Central memory CD8-positive, alpha-beta T cell (primary cell): Measurements from ENCODE around the gene CST8.

Experiments used
- ATAC-seq: fragments of 150-1000 bp; cut with Tn5 transposase; replicated peaks from 2 replicates; pipeline ENCODE4 v1.10.0; 2022; ENCODE audit warnings: mild to moderate bottlenecking, moderate FRiP score, moderate number of reproducible peaks; ENCODE audit not compliant: poor library complexity, severe bottlenecking; ENCODE audit errors: extremely low read depth
- DNase-seq, 2 donors: peaks; one replicate each; pipeline ENCODE4 v3.0.0; 2021; ENCODE audit warnings: low spot score in 2 of 2
- H3K27ac Mint-ChIP-seq: one replicate; pipeline ENCODE4 v1.8.0; 2022; ENCODE audit warnings: low read depth, mild to moderate bottlenecking, moderate library complexity, mixed read lengths
- H3K27me3 Mint-ChIP-seq: one replicate; pipeline ENCODE4 v1.8.0; 2022; ENCODE audit warnings: mixed read lengths
- H3K36me3 Mint-ChIP-seq: one replicate; pipeline ENCODE4 v1.8.0; 2022; ENCODE audit warnings: mild to moderate bottlenecking, moderate library complexity, mixed read lengths; ENCODE audit not compliant: insufficient read depth
- H3K4me1 Mint-ChIP-seq: one replicate; pipeline ENCODE4 v1.8.0; 2022; ENCODE audit warnings: mixed read lengths
- H3K4me3 Mint-ChIP-seq: one replicate; pipeline ENCODE4 v1.8.0; 2022; ENCODE audit warnings: mild to moderate bottlenecking, moderate library complexity, mixed read lengths
- H3K9me3 Mint-ChIP-seq: one replicate; pipeline ENCODE4 v1.8.0; 2022; ENCODE audit warnings: mixed read lengths

CST8 gene

DNA sequence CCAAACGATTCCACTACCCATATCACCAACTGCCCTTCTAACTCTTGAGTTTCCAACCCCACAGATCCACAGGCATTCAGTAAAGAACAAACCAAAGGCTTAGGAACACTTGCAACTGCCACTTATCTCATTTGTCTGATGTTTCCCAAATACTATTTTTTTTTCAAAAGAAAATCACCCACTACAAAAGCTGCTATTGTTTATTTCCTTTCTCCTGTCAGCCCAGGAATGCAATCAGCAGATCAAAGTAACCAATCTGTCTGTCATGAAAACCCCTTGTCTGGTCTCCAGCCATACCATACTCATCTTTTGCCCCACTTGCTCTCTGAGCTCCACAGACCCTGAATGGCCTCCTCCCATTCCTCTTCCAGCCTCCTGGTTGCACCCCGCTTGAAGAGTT is 8.8 kb upstream of the CST8 start:
- Mint-ChIP-seq H3K27ac (no peak overlapping the region), H3K4me3 (no peak overlapping the region), H3K9me3 (no peaks in the 10 kb centered on the region), H3K27me3 (no peaks in the 10 kb centered on the region), H3K36me3 (no peaks in the 10 kb centered on the region), H3K4me1 (no peaks in the 10 kb centered on the region)
- ATAC-seq (no peak), DNase-seq (no peak)

DNA sequence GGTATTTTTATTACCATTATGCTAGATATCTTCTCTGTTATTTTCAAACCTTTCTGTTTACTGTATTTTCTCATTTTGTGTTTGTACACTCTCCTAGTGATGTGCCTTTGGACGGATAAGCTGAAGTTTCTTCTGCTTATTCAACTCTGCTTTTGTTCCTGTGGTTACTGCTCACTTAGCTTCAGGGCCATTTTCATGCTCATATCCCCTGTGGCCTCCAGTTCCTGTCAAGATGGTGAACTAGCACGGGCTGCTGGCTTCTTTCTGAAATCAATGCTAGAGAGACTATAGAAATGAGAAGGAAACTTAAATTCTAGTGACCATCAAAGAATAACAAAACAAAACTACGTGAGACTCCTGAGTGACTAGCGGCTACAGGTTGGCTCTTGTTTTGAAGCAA is 6.8 kb upstream of the CST8 start:
- Mint-ChIP-seq H3K9me3 (no peaks in the 10 kb centered on the region), H3K27me3 (no peaks in the 10 kb centered on the region), H3K4me3 (no peak overlapping the region), H3K36me3 (no peaks in the 10 kb centered on the region), H3K4me1 (no peaks in the 10 kb centered on the region), H3K27ac (no peak overlapping the region)
- ATAC-seq (no peak), DNase-seq (no peak)

DNA sequence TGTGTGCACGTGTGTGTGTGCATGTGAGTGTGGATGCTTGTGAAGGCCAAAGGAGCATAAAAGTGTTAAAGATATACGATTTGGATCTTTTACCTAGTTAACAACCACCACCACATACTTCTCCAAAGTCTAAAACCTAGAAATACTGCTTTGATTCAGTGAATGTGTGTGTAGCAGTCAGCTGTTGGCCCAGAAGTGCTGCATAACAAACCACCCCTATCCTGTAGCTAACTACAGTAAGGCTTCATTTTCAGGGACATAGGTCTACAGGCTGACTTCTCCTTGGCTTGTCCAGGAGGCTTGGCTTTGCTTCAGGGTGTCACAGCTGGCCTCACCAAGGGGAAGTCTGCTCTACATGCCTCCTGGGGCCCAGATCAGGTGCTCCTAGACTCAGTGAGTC is 2.4 kb upstream of the CST8 start:
- Mint-ChIP-seq H3K27ac (no peak overlapping the region), H3K27me3 (no peaks in the 10 kb centered on the region), H3K36me3 (no peaks in the 10 kb centered on the region), H3K9me3 (no peaks in the 10 kb centered on the region), H3K4me1 (no peaks in the 10 kb centered on the region), H3K4me3 (no peak overlapping the region)
- no peak for DNase-seq
- ATAC-seq: no peak

DNA sequence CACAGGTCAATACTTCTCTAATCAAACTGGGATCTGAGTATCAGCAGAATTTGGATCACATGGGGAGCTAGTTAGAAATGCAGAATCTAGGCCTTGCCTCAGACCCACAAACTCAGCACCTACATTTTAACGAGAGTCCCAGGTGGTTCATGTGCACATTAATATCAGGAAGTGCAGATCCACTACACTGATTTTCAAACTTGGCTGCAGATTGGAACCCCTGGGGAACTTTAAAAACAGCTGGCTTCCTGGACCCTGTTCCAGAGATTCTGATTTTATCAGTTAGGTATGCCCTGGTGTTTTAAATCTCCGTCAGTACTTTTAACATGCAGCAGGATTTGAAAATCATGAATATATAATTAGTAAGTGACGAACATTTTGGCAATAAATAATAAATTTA is 1.9 kb upstream of the CST8 start:
- DNase-seq: no peak
- no peak overlapping the region for H3K4me3 Mint-ChIP-seq
- H3K4me1 Mint-ChIP-seq: no peaks in the 10 kb centered on the region
- ATAC-seq: no peak
- no peaks in the 10 kb centered on the region for H3K9me3 Mint-ChIP-seq
- no peaks in the 10 kb centered on the region for H3K36me3 Mint-ChIP-seq
- H3K27ac Mint-ChIP-seq: no peak overlapping the region
- H3K27me3 Mint-ChIP-seq: no peaks in the 10 kb centered on the region

DNA sequence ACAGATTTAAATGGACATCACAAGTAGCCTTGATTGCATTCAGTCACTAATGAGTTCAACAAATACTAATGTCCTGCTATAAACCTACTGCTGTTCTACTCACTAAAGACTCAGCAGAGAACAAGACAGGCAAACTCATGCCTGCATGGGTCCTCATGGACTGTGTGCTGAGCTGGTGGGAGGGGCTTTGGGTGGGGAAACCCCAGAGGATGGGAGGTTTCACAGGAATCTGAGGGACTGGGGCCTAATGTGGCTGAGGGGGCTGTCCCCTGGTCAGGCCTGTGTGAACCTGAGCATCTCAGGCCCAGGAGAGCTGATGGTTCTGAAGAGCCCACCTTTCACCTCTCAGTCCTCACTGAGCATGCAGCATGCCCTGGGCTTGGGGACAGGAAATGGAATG is 1.4 kb downstream of the CST8 start:
- Mint-ChIP-seq H3K4me1 (no peaks in the 10 kb centered on the region), H3K9me3 (no peaks in the 10 kb centered on the region), H3K36me3 (no peaks in the 10 kb centered on the region), H3K4me3 (no peak overlapping the region), H3K27me3 (no peaks in the 10 kb centered on the region), H3K27ac (no peak overlapping the region)
- ATAC-seq (no peak), DNase-seq (no peak)

DNA sequence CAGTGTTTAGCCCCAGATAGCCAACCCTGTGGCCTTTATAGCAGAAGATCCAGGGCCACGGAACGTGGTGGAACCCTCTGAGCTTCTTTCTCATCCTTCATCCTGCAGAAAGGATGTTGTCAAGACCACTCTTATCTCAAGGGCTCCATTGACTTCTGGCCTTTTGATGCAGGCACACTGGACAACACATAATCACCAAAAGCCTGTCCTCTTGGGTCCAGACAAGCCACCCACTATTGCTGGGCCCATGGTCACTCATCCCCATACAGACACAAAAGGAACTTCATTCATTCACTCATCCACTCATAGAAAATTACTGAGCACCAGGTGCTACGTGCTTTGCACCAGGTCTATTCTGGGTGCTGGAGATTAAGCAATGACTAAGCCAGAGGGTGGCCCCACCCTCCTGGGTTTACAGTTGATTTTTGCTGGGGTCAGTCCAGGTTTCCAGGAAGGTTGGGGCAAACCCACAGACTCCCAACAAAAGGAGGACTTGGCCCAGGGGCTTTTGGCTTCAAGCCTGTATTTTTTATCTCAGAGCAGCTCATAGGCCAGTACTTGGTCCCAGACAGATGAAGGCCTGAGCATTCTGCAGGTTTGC is 2.4 kb downstream of the CST8 start:
- H3K4me1 Mint-ChIP-seq: no peaks in the 10 kb centered on the region
- ATAC-seq: no peak

DNA sequence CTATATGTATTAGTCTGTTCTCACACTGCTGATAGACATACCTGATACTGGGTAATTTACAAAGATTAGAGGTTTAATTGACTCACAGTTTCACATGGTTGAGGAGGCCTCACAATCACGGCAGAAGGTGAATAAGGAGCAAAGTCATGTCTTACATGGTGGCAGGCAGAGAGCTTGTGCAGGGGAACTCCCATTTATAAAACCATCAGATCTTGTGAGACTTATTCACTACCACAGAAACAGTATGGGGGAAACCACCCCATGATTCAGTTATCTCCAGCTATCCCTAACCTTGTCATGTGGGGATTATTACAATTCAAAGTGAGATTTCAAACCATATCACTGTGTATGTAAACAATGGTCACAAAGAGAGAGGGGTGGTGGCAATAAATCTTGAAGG is 6.6 kb downstream of the CST8 start:
- Mint-ChIP-seq H3K27ac (no peak overlapping the region), H3K27me3 (no peaks in the 10 kb centered on the region)
- DNase-seq: no peak

More for the DNA sequence above, 2.4 kb downstream of the CST8 start:
- no peaks in the 10 kb centered on the region for H3K36me3 Mint-ChIP-seq
- no peak for DNase-seq
- H3K27me3 Mint-ChIP-seq: no peaks in the 10 kb centered on the region
- no peak overlapping the region for H3K27ac Mint-ChIP-seq
- no peaks in the 10 kb centered on the region for H3K9me3 Mint-ChIP-seq
- no peak overlapping the region for H3K4me3 Mint-ChIP-seq

DNA sequence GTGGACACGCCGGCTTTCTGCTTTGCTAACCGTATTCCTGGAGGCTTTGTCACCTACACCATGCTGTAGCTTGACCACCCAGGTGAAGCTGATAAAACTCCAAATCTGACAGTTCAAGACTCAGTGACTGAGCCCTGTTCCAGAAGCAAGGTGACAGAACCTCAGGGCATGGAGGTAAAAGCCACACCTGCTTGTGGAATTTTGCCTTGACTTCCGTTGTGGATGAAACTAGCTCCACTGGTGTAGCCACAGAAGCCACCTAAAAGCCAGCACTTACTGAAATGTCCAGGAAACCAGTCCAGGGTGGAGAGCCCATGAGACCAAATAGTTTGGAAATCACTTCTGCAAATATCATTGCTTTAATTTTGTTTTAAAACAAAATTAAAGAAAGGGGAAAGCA is 11.0 kb downstream of the CST8 start:
- Mint-ChIP-seq H3K4me3 (no peak overlapping the region), H3K9me3 (no peaks in the 10 kb centered on the region), H3K27me3 (peaks cover 9% of the 10 kb centered on the region), H3K27ac (no peak overlapping the region), H3K4me1 (no peaks in the 10 kb centered on the region), H3K36me3 (no peaks in the 10 kb centered on the region)
- ATAC-seq (no peak), DNase-seq (no peak)

More for the DNA sequence above, 6.6 kb downstream of the CST8 start:
- Mint-ChIP-seq H3K36me3 (no peaks in the 10 kb centered on the region), H3K4me3 (no peak overlapping the region), H3K4me1 (no peaks in the 10 kb centered on the region), H3K9me3 (no peaks in the 10 kb centered on the region)
- no peak for ATAC-seq

DNA sequence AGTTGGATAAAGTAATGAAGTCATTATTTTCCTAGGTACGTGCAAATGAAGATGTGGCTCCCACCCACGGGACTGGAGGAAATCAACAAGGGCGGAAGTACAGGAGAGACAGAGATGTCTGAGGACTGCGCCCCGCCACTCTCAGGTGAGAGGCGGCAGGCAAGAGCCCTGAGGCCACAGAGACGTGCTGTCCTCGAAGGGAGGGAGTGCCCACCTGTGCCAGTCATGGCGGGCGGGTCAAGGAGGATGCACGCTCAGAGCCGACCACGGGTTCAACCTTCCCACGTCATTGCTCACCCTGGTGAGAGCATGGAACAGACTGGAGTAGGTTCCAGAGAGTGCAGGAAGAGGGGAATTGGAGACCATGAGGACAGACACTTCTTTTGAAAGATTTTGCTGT is 12.7 kb downstream of the CST8 start:
- Mint-ChIP-seq H3K36me3 (no peaks in the 10 kb centered on the region), H3K9me3 (no peaks in the 10 kb centered on the region), H3K27ac (no peak overlapping the region), H3K27me3 (peaks cover 19% of the 10 kb centered on the region), H3K4me1 (no peaks in the 10 kb centered on the region), H3K4me3 (no peak overlapping the region)
- DNase-seq (no peak), ATAC-seq (no peak)

DNA sequence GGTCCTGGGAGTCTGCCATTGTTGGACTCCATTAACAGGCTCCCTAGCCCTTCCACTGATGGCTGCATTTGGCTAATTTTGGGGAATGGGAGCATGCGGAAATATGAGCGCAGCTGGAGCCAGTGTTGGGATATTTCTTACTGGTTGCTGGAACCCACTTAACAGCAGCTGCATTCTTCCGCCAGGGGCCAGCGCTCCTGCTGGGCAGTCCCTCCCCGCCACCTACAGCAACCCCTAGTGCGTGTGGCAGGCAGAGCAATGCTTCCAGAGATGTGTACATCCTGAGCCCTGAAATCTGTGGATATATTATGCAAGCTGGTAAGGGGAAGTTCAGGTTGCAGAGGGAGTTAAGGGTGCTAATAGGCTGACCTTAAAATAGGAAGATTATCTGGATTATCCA is 16.4 kb downstream of the CST8 start:
- Mint-ChIP-seq H3K27ac (no peak overlapping the region), H3K27me3 (peaks cover 19% of the 10 kb centered on the region), H3K4me3 (no peak overlapping the region), H3K36me3 (no peaks in the 10 kb centered on the region), H3K4me1 (no peaks in the 10 kb centered on the region), H3K9me3 (no peaks in the 10 kb centered on the region)
- DNase-seq (no peak), ATAC-seq (no peak)

DNA sequence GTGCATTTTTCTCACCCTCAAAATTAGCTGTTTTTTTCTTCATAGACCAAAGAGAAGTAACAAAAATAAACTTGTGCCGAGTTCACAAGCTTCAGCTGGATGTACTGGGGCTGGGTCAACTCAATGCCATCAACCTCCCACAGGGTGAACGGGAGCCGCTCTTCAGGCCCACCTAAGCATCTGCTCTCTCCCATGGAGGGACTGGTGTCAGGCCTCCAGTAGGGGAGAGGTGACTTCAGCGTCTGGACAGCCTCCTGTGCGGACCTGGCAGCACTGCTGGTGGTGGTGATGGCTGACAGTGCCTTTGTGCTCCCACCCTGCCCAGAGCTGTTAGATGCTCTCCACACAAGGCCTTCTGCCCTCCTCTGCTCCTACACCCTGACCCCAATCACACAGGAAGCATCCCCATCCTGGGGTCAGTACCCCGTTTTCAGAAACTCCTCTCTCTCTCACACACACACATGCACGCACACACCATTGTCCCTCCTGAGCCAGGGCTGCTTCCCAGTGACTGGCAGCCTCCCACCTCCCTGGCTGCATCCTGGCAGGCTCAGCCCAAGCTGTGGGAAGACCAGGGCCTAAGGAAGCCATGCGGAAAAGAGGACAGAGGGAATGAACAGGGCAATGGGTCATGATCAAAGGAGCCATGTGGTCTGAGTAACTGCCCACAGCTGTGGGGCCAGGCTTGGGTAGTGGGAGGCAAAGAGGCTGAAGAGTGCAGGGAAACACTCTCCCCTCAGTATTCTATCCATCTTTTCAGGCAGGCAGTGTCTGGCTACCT is 17.7 kb downstream of the CST8 start:
- Mint-ChIP-seq H3K36me3 (no peaks in the 10 kb centered on the region), H3K4me3 (no peak overlapping the region), H3K9me3 (no peaks in the 10 kb centered on the region), H3K27ac (no peak overlapping the region), H3K4me1 (no peaks in the 10 kb centered on the region), H3K27me3 (peaks cover 13% of the 10 kb centered on the region)
- no peak for ATAC-seq
- no peak for DNase-seq

DNA sequence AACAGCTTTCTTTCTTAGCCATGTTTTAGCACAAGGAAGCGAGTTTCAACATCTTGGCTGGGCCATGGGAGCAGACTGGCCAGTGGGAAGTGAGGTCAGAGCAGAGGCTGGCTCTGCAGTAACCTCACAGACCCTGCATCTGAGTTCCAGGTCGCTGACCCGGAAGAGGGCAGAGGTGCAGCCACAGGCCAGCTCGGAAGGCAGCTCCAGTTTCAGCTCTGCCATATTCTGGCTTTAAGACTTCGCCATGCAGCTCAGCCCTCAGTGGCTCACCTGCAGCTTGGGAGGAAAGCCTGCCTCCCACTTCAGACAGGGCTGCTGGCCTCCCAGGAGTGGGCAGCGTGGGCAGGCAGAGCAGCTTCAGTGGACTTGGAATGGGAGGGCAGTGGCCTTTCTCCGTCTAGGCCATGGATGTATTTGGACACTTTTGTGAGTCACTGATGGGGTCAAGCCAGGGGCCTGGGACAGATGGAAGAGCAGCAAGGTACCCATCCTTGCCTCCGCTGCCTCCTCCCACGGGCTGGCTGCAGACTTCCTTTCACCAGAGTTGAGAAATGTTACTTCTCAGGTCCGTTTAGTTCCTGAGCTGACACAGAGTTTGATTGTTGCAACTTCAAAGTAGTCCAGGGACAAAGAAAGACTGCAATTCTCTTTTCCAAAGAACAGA is 18.5 kb downstream of the CST8 start:
- Mint-ChIP-seq H3K4me3 (no peak overlapping the region), H3K9me3 (no peaks in the 10 kb centered on the region), H3K4me1 (no peaks in the 10 kb centered on the region)

DNA sequence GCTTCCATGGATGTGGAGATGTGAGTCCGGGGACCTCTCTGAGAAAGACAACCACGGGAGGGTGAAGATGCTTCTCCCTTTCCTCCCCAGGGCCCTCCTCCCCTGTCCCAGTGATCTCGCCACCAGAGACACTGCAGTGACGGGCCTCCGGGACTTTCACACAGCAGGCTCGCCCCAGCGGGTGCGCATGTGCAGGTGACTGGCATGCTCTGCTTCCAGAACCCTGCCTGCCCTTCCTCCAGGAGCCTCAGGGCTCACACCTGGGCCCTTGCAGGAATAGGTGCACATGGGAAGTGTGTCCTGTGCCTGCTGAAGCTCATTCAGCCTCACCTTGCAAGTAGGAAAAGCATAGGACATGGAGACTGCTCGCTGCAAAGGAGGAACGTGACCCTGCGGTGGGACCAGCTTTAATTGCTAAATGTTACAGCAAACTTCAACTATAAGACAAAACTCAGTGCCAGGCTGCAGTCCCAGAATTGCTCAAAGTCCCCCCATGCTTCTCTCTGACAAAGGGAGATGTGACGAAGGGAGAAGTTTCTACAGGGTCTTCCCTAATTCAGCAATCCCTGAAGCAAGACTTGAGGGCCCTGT is 19.2 kb downstream of the CST8 start:
- ATAC-seq (no peak), DNase-seq (no peak)
- Mint-ChIP-seq H3K27me3 (peaks cover 10% of the 10 kb centered on the region), H3K36me3 (no peaks in the 10 kb centered on the region), H3K27ac (no peak overlapping the region), H3K9me3 (no peaks in the 10 kb centered on the region), H3K4me1 (no peaks in the 10 kb centered on the region), H3K4me3 (no peak overlapping the region)

More for the DNA sequence above, 18.5 kb downstream of the CST8 start:
- Mint-ChIP-seq H3K27me3 (peaks cover 10% of the 10 kb centered on the region), H3K27ac (no peak overlapping the region), H3K36me3 (no peaks in the 10 kb centered on the region)
- DNase-seq (no peak), ATAC-seq (no peak)
